ENCODE data around the gene ARSG.
"Not testable (repeated sequence)": the region's sequence is repeated elsewhere in the genome, so short reads cannot be mapped to it uniquely, and the experiment has no call there.

ARSG gene

GRCh38 chr17:68399638-68400403 lies 108.5 kb downstream of the ARSG start:
- DNase-seq = peak; percentile 77 to 88 (median 87)

GRCh38 chr17:68400404-68400735 lies 109.1 kb downstream of the ARSG start:
- no peak for DNase-seq

GRCh38 chr17:68401288-68401687 lies 110.0 kb downstream of the ARSG start:
- no peak for DNase-seq

- DNase-seq = no peak
Observed at GRCh38 chr17:68403122-68403521, 111.8 kb downstream of the ARSG start.

- DNase-seq = not testable (repeated sequence)
Observed at GRCh38 chr17:68403837-68404236, 112.5 kb downstream of the ARSG start.

- DNase-seq = not testable (repeated sequence)
Observed at GRCh38 chr17:68407656-68408055, 116.4 kb downstream of the ARSG start.

- peak; percentile 44 to 59 (median 49) for DNase-seq
Observed at GRCh38 chr17:68413597-68414560, 122.6 kb downstream of the ARSG start.

GRCh38 chr17:68414901-68415300 lies 123.6 kb downstream of the ARSG start:
- DNase-seq = not testable (repeated sequence)

DNA sequence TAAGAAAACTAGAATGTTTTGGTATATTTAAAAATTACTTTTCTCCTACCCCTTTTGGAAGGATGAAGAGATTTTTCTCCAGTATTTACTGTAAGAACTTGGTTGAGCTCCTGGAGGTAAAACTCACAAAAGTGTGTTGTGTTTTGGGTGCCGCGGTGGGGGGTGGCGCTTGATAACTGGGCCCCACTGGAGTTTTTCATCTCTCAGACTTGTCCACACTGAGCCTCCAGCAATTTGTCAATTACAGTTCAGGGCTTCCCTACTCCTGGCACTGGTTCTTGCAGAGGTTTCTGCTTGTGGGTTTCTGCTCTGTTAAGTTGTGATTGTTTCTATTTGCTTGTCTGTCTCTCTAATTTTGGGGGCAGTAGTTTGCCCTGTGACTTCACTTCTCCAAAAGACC lies 126.0 kb downstream of the ARSG start:
- DNase-seq = no peak

- DNase-seq = no peak
Observed at GRCh38 chr17:68418876-68419275, 127.6 kb downstream of the ARSG start.

- no peak for DNase-seq
Observed at GRCh38 chr17:68420065-68420464, 128.8 kb downstream of the ARSG start.

DNA sequence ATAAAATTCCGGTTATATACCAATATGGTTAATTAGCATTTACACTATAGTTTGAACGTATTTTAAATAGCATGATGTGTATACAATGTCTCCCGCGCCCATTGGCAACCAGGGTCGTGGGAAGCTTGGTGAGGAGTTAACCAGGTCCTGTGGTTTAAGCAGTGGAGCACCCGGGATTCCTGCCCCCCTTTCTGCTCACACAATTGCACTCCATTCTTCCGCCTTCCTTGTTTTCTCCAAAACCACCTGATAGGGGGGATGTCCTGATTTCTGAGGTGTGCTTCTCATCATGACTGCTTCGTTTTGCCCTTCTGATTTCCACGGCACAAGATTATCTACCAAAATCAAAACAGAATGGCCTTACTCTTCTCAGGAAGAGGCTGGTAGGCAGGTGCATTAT lies 130.2 kb downstream of the ARSG start:
- DNase-seq = no peak

DNA sequence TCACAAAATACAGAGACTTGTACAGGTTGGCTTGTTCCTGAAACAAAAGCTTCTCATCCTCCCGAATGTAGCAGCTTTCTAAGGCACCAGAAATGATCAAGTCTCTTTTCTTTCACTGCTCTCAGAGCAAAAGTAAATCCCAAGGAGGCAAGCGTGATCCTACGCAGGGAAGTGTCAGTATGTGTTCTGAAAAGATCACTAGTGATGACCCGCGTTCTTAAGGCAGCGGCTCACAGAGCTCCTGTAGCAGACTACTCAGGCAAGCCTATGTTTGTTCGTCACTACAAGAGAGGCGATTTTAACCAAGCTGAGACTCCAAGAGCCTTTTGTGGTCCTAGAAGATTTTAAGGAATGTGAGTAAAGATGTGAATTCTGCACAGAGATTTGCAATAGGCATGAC lies 131.5 kb downstream of the ARSG start:
- no peak for DNase-seq

- no peak for DNase-seq
Observed at GRCh38 chr17:68423251-68423650, 132.0 kb downstream of the ARSG start.

DNA sequence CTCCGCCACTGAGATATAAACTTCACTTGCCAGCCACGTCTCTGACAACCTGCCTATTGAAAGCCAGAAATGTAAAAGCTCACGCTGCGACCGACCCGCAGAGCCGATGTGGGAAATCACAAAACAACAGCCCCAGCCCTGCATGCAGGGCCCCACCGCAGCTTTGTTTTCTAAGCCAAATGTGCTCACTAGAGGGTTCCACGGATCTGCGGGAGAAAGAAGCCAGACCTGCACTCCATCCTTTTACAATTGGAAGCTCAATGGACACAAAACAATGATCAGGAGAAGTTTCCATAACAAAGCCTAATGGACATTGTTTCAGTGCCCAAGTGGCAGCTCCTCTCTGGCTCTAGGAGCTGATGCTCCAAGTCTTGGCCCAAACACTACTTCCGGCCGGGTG lies 132.9 kb downstream of the ARSG start:
- DNase-seq = no peak

- DNase-seq = no peak
Observed at GRCh38 chr17:68424861-68425260, 133.6 kb downstream of the ARSG start.

- DNase-seq = no peak
Observed at GRCh38 chr17:68425979-68426378, 134.7 kb downstream of the ARSG start.

DNA sequence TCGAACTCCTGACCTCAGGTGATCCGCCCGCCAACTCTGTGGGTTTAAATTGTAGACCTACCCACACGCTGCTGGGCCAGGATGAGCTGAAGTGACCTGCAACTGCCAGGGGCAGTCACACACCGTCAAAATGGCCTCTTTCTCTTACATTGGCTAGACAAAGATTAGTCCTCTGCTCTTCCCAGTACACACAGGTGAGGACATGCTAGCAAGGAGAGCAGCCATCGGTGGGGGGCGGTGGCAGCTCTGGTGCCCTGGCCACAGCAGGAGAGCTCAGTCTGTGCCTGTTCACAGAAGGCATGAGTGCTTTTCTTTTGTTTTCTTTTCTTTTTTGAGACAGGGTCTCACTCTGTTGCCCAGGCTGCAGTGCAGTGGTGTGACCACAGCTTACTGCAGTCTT lies 136.3 kb downstream of the ARSG start:
- DNase-seq = no peak

GRCh38 chr17:68428498-68429172 lies 137.3 kb downstream of the ARSG start:
- no peak for DNase-seq

GRCh38 chr17:68429881-68430280 lies 138.6 kb downstream of the ARSG start:
- DNase-seq = no peak

DNA sequence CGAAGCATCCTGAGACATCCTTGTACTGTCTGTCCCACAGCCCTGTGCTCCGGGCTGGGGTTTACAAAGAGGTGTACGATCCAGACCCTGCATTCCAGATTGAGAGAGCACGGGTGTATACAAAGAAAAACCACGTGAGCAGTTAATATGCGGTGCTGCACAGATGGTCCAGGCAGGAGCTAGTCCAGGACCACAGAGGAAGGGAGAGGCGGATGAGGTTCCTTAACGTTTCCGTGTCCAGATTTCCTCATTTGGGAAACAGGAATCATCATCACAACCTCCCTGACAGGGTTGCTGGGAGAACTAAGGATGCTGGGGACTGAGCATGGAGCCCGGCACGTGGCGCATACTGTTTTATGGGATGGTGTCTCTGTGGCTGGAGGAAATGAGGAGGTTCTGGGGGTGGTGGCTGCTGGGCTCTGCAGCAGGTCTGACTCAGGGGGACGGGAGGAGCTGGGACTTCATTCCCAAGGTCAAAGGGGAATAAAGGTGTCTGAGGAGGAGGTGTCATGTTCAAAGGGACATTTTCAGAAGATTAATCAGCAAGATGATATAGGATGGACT lies 139.8 kb downstream of the ARSG start:
- DNase-seq = no peak

- DNase-seq = peak; percentile 28 to 36 (median 29)
Observed at GRCh38 chr17:68431661-68432071, 140.4 kb downstream of the ARSG start.

Measured in suppressor macrophage treated with lipopolysaccharide for 1 hour (primary cell).